Neural cell (in vitro differentiated cells): ENCODE results near the gene RNLS. TPM values are rescaled to one million over a fixed set of nuclear protein-coding genes. Genes with fewer than 3 reads are reported as not detected.

Source experiments
- H2AFZ ChIP-seq: fragments of 200-600, 300-800 bp; sonication (generic), shearing (Covaris generic); 2 replicates; pipeline ENCODE4 v1.6.0; 2014; ENCODE audit warnings: low read depth, mild to moderate bottlenecking, antibody characterized with exemption, low read length, moderate library complexity
- H3F3A ChIP-seq: fragments of 200-600 bp; shearing (Covaris generic); 2 replicates; pipeline ENCODE4 v1.6.1; 2016; ENCODE audit warnings: mild to moderate bottlenecking, moderate library complexity, mixed read lengths, antibody characterized with exemption, low read length; ENCODE audit not compliant: insufficient read depth, poor library complexity, severe bottlenecking
- H3K27ac ChIP-seq: fragments of 200-600, 300-800 bp; sonication (generic), shearing (Covaris generic); 2 replicates; pipeline ENCODE4 v1.5.1; 2014; ENCODE audit warnings: mild to moderate bottlenecking, low read length, moderate library complexity
- H3K27me3 ChIP-seq: fragments of 300-800, 200-600 bp; sonication (generic), shearing (Covaris generic); 2 replicates; pipeline ENCODE4 v1.6.0; 2014; ENCODE audit warnings: mild to moderate bottlenecking, low read depth, low read length, moderate library complexity; ENCODE audit not compliant: insufficient read depth
- H3K36me3 ChIP-seq: fragments of 300-800, 200-600 bp; sonication (generic), shearing (Covaris generic); 2 replicates; pipeline ENCODE4 v1.5.1; 2014; ENCODE audit warnings: mild to moderate bottlenecking, antibody characterized with exemption, low read length, moderate library complexity; ENCODE audit not compliant: insufficient read depth
- H3K4me2 ChIP-seq: fragments of 300-800, 200-600 bp; sonication (generic), shearing (Covaris generic); 2 replicates; pipeline ENCODE4 v1.6.0; 2014; ENCODE audit warnings: mild to moderate bottlenecking, low read length
- H3K4me3 ChIP-seq: fragments of 300-800, 200-600 bp; sonication (generic), shearing (Covaris generic); 2 replicates; pipeline ENCODE4 v1.5.1; 2014; ENCODE audit warnings: mild to moderate bottlenecking, low read length, moderate library complexity
- H3K79me2 ChIP-seq: fragments of 200-600 bp; shearing (Covaris generic); replicated peaks from 2 replicates; pipeline ENCODE4 v1.6.0; 2014; ENCODE audit warnings: mild to moderate bottlenecking, low read length, moderate library complexity; ENCODE audit not compliant: insufficient read depth
- H3K9ac ChIP-seq: fragments of 300-800, 200-600 bp; sonication (generic), shearing (Covaris generic); 2 replicates; pipeline ENCODE4 v1.6.1; 2016; ENCODE audit warnings: mild to moderate bottlenecking, low read length, mixed read lengths
- H3K9me2 ChIP-seq: fragments of 200-600 bp; shearing (Covaris generic); 2 replicates; pipeline ENCODE4 v1.6.1; 2016; ENCODE audit warnings: mild to moderate bottlenecking, low read length, mixed read lengths; ENCODE audit not compliant: insufficient read depth
- H3K9me3 ChIP-seq: fragments of 200-600, 300-800 bp; sonication (generic), shearing (Covaris generic); 2 replicates; pipeline ENCODE4 v1.6.1; 2016; ENCODE audit warnings: mild to moderate bottlenecking, mixed run types, low read length, moderate library complexity, mixed read lengths
- H4K20me1 ChIP-seq: fragments of 200-600 bp; shearing (Covaris generic); 2 replicates; pipeline ENCODE4 v1.6.1; 2016; ENCODE audit warnings: mild to moderate bottlenecking, mixed run types; ENCODE audit not compliant: insufficient read depth
- EP300 ChIP-seq: fragments of 450-650 bp; conservative IDR thresholded peaks from 2 replicates; pipeline ENCODE4 v1.6.1; 2014; ENCODE audit warnings: antibody characterized with exemption, mild to moderate bottlenecking, moderate library complexity; ENCODE audit not compliant: poor library complexity, severe bottlenecking
- EZH2 ChIP-seq: fragments of 200-600, 300-800 bp; shearing (Covaris generic), sonication (generic); IDR thresholded peaks from 2 replicates; pipeline ENCODE4 v1.6.1; 2014; ENCODE audit warnings: antibody characterized with exemption, low read length, borderline replicate concordance, mild to moderate bottlenecking; ENCODE audit not compliant: insufficient read depth, poor library complexity, severe bottlenecking
- MXI1 ChIP-seq: fragments of 450-650 bp; conservative IDR thresholded peaks from 2 replicates; pipeline ENCODE4 v1.6.1; 2014; ENCODE audit warnings: antibody characterized with exemption, mild to moderate bottlenecking; ENCODE audit not compliant: poor library complexity, severe bottlenecking
- POLR2AphosphoS5 ChIP-seq: IDR thresholded peaks from 2 replicates; pipeline ENCODE4 v1.6.1; 2012
- RAD21 ChIP-seq: fragments of 450-650 bp; conservative IDR thresholded peaks from 2 replicates; pipeline ENCODE4 v1.6.1; 2014; ENCODE audit warnings: antibody characterized with exemption, mild to moderate bottlenecking, moderate library complexity
- REST ChIP-seq: IDR thresholded peaks from 2 replicates; pipeline ENCODE4 v1.6.1; 2012; ENCODE audit warnings: borderline replicate concordance
- SMC3 ChIP-seq: fragments of 450-650 bp; conservative IDR thresholded peaks from 2 replicates; pipeline ENCODE4 v1.6.1; 2014; ENCODE audit warnings: antibody characterized with exemption, mild to moderate bottlenecking, moderate library complexity; ENCODE audit not compliant: poor library complexity
- TAF1 ChIP-seq: IDR thresholded peaks from 2 replicates; pipeline ENCODE4 v1.6.1; 2012; ENCODE audit warnings: low read depth
- polyA plus RNA-seq: library from polyadenylated mRNA; depleted of rRNA; stranded (reverse); fragments of >200 nt; gene quantifications from 2 replicates; pipeline ENCODE4 v1.2.3, GENCODE V29; 2014
- TF ChIP-seq, protein P1 (sequence below): fragments of 450-650 bp; IDR thresholded peaks from 2 replicates; pipeline ENCODE4 v1.5.1; 2014; ENCODE audit warnings: antibody characterized with exemption, mild to moderate bottlenecking, moderate library complexity; ENCODE audit not compliant: poor library complexity, severe bottlenecking

The RNLS gene
- polyA plus RNA-seq, 1 donor from 2014 or later = 0.20 TPM

DNA sequence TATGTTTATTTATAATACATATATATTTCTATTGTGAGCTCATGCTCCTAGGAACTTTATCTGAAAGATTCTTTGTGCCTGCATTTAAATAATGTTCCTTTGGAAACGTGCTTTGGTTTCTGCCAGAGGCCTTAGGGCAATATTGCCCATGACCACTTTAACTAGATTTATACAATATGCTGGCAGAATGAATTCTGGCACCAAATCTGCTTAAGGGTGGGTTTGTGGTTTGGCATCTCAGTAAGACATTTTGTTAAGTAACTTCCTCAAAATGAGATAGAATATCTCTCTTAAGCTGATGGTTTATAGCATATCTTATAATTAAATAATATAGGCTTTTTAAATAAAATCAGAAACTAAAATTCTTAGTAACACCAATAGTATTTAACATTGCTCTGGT is 252.9 kb downstream of the RNLS start:
- no peaks in the 10 kb centered on the region for H3K36me3 ChIP-seq
- no peak overlapping the region for H3K4me3 ChIP-seq
- H3K9ac ChIP-seq = no peak overlapping the region
- TF ChIP-seq EZH2 (no peak), EP300 (no peak), RAD21 (no peak), REST (no peak), SMC3 (no peak), MXI1 (no peak), TAF1 (no peak), POLR2AphosphoS5 (no peak)
- TF ChIP-seq, protein P1, sequence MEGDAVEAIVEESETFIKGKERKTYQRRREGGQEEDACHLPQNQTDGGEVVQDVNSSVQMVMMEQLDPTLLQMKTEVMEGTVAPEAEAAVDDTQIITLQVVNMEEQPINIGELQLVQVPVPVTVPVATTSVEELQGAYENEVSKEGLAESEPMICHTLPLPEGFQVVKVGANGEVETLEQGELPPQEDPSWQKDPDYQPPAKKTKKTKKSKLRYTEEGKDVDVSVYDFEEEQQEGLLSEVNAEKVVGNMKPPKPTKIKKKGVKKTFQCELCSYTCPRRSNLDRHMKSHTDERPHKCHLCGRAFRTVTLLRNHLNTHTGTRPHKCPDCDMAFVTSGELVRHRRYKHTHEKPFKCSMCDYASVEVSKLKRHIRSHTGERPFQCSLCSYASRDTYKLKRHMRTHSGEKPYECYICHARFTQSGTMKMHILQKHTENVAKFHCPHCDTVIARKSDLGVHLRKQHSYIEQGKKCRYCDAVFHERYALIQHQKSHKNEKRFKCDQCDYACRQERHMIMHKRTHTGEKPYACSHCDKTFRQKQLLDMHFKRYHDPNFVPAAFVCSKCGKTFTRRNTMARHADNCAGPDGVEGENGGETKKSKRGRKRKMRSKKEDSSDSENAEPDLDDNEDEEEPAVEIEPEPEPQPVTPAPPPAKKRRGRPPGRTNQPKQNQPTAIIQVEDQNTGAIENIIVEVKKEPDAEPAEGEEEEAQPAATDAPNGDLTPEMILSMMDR = no peak
- no peaks in the 10 kb centered on the region for H3K9me3 ChIP-seq
- H3F3A ChIP-seq = no peaks in the 10 kb centered on the region
- no peak overlapping the region for H3K4me2 ChIP-seq
- H3K27ac ChIP-seq = no peak overlapping the region
- no peaks in the 10 kb centered on the region for H3K79me2 ChIP-seq
- no peak overlapping the region for H2AFZ ChIP-seq
- H3K27me3 ChIP-seq = no peaks in the 10 kb centered on the region
- no peaks in the 10 kb centered on the region for H3K9me2 ChIP-seq
- no peaks in the 10 kb centered on the region for H4K20me1 ChIP-seq

GRCh38 chr10:88322324-88323063 is 260.6 kb downstream of the RNLS start:
- Histone ChIP-seq H3K4me3 (no peak overlapping the region), H3K4me2 (no peak overlapping the region), H3K9me2 (no peaks in the 10 kb centered on the region), H3K36me3 (no peaks in the 10 kb centered on the region), H3F3A (no peaks in the 10 kb centered on the region), H3K79me2 (no peaks in the 10 kb centered on the region), H3K27me3 (no peaks in the 10 kb centered on the region), H3K9me3 (no peaks in the 10 kb centered on the region), H3K27ac (no peak overlapping the region), H4K20me1 (no peaks in the 10 kb centered on the region), H3K9ac (no peak overlapping the region), H2AFZ (no peak overlapping the region)
- TF ChIP-seq, protein P1 = no peak
- TF ChIP-seq SMC3 (no peak), EP300 (no peak), MXI1 (no peak), REST (no peak)
